Measurements from ENCODE around the gene PGAM4. TPM values are rescaled to one million over a fixed set of nuclear protein-coding genes. Genes with fewer than 3 reads are reported as not detected.

Gene PGAM4
- total RNA-seq, 1 experiment from 2014 or later: not detected

- in situ Hi-C loops (cut with HindIII; ENCODE audit: low pct_unique_long_range_greater_than_20kb, low sequenced_read_pairs) (no loop called here), intact Hi-C loops (cut with micrococcal nuclease; ENCODE audit: unreplicated experiment) (no loop called here)
- Histone ChIP-seq H3K27ac (ENCODE audit: low read length) (peak overlapping the region; percentile 40), H3K36me3 (ENCODE audit: control insufficient read depth, insufficient read depth, low read length) (no peaks in the 10 kb centered on the region), H3K27me3 (ENCODE audit: control insufficient read depth, insufficient read depth, low read length) (no peaks in the 10 kb centered on the region), H3K4me3 (ENCODE audit: low read depth in 2 of 2, low read length in 2 of 2) (no peak overlapping the region), H3K9me3 (ENCODE audit: control insufficient read depth, insufficient read depth, low read depth, low read length) (no peaks in the 10 kb centered on the region), H3K4me1 (ENCODE audit: control insufficient read depth, insufficient read depth, low read length) (peaks cover 12% of the 10 kb centered on the region; the same call in 1 of the 2 replicates)
- peak; percentile 86 for ATAC-seq
- no TSS peak for BruUV-seq (replicated peaks)
- POLR2A ChIA-PET: no interaction called here
- CTCF ChIA-PET: interaction anchor here (0.6 kb wide), 1 partner anchor 27 kb away, joined by 6 read pairs; no protein-coding TSS in a partner anchor
- no peak for TF ChIP-seq CTCF (IDR thresholded peaks at IDR 0.05)
- TF ChIP-seq POLR2AphosphoS5 (IDR thresholded peaks at IDR 0.05; ENCODE audit: low read depth, low read length): no peak
- TF ChIP-seq SIN3A (IDR thresholded peaks at IDR 0.05; ENCODE audit: borderline replicate concordance, insufficient read depth, low read depth, low read length): no peak
- no peak for TF ChIP-seq TCF7L2 (IDR thresholded peaks at IDR 0.05; ENCODE audit: low read depth, low read length)
- TF ChIP-seq REST (IDR thresholded peaks at IDR 0.05; ENCODE audit: insufficient read depth in 1 of 2, low read depth in 2 of 2, low read length in 1 of 2): no peak
- DNase-seq (ENCODE audit: low read depth, low spot score): no peak
These were observed 32.1 kb downstream of the PGAM4 start for GRCh38 chrX:77937291-77937690.

- peak overlapping the region; percentile 40; the same call in 1 of the 2 replicates for H3K27ac ChIP-seq (ENCODE audit: low read length)
- no peak for ATAC-seq
- in situ Hi-C loops (cut with HindIII; ENCODE audit: low pct_unique_long_range_greater_than_20kb, low sequenced_read_pairs): no loop called here
These were observed 33.1 kb downstream of the PGAM4 start for GRCh38 chrX:77936299-77936698.

More at GRCh38 chrX:77936299-77936698, 33.1 kb downstream of the PGAM4 start:
- CTCF ChIA-PET: no interaction called here
- POLR2A ChIA-PET: no interaction called here
- peaks cover 10% of the 10 kb centered on the region; the same call in 1 of the 2 replicates for H3K4me1 ChIP-seq (ENCODE audit: control insufficient read depth, insufficient read depth, low read length)
- DNase-seq (ENCODE audit: low read depth, low spot score): no peak
- BruUV-seq (replicated peaks): no TSS peak
- no peaks in the 10 kb centered on the region for H3K27me3 ChIP-seq (ENCODE audit: control insufficient read depth, insufficient read depth, low read length)
- no peak overlapping the region for H3K4me3 ChIP-seq (ENCODE audit: low read depth in 2 of 2, low read length in 2 of 2)
- intact Hi-C loops (cut with micrococcal nuclease; ENCODE audit: unreplicated experiment): no loop called here
- no peaks in the 10 kb centered on the region for H3K9me3 ChIP-seq (ENCODE audit: control insufficient read depth, insufficient read depth, low read depth, low read length)
- TF ChIP-seq TCF7L2 (IDR thresholded peaks at IDR 0.05; ENCODE audit: low read depth, low read length): no peak
- no peak for TF ChIP-seq CTCF (IDR thresholded peaks at IDR 0.05)
- TF ChIP-seq SIN3A (IDR thresholded peaks at IDR 0.05; ENCODE audit: borderline replicate concordance, insufficient read depth, low read depth, low read length): no peak
- no peak for TF ChIP-seq POLR2AphosphoS5 (IDR thresholded peaks at IDR 0.05; ENCODE audit: low read depth, low read length)
- no peak for TF ChIP-seq REST (IDR thresholded peaks at IDR 0.05; ENCODE audit: insufficient read depth in 1 of 2, low read depth in 2 of 2, low read length in 1 of 2)
- no peaks in the 10 kb centered on the region for H3K36me3 ChIP-seq (ENCODE audit: control insufficient read depth, insufficient read depth, low read length)

Data from Panc1 (cell line).